B cell (primary cell): Measurements from ENCODE around the gene OSBPL1A.

ENCODE experiments used
- EZH2 ChIP-seq: IDR thresholded peaks from 2 replicates; pipeline ENCODE4 v1.6.1; 2012; ENCODE audit warnings: borderline replicate concordance, low read depth, mild to moderate bottlenecking, moderate library complexity, low read length; ENCODE audit not compliant: insufficient read depth, poor library complexity, severe bottlenecking
- TF ChIP-seq, protein P1 (sequence below): fragments of 200-600 bp; IDR thresholded peaks from one replicate; pipeline ENCODE4 v1.8.0; 2022; ENCODE audit warnings: antibody characterized with exemption, mild to moderate bottlenecking

DNA sequence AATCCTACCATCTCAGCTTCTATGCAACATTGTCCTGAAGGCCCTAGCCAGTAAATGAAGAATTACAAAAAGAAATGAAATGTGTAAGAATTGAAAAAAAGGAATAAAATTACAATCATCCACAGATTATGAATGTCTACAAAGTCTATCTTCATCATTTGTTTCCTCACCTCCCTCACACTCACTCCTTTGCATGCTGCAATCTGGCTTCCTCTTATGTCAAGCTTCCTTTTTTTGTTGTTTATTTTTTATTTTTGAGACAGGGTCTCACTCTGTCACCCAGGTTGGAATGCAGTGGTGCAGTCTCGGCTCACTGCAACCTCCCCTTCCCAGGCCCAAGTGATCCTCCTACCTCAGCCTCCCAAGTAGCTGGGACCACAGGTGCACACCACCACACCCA lies 129.7 kb downstream of the OSBPL1A start:
- TF ChIP-seq, protein P1, sequence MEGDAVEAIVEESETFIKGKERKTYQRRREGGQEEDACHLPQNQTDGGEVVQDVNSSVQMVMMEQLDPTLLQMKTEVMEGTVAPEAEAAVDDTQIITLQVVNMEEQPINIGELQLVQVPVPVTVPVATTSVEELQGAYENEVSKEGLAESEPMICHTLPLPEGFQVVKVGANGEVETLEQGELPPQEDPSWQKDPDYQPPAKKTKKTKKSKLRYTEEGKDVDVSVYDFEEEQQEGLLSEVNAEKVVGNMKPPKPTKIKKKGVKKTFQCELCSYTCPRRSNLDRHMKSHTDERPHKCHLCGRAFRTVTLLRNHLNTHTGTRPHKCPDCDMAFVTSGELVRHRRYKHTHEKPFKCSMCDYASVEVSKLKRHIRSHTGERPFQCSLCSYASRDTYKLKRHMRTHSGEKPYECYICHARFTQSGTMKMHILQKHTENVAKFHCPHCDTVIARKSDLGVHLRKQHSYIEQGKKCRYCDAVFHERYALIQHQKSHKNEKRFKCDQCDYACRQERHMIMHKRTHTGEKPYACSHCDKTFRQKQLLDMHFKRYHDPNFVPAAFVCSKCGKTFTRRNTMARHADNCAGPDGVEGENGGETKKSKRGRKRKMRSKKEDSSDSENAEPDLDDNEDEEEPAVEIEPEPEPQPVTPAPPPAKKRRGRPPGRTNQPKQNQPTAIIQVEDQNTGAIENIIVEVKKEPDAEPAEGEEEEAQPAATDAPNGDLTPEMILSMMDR: no peak
- no peak for TF ChIP-seq EZH2
